Measurements from ENCODE around the gene PPIG. TPM values are rescaled to one million over a fixed set of nuclear protein-coding genes. Genes with fewer than 3 reads are reported as not detected.

Gene PPIG
- total and polyA plus RNA-seq, 7 donors = 18.9 to 52.5 (median 39.1) TPM

- ATAC-seq = no peak
- Histone ChIP-seq H3K9me3 (no peaks in the 10 kb centered on the region), H3K36me3 (ENCODE audit: insufficient read depth in 1 of 2, low read depth in 1 of 2) (peaks cover 0 to 24% of the 10 kb centered on the region in 2 donors), H3K4me1 (peaks cover 21% of the 10 kb centered on the region), H3K4me3 (no peak overlapping the region), H3K27me3 (ENCODE audit: insufficient read depth in 3 of 3, low read length in 2 of 3) (no peaks in the 10 kb centered on the region), H3K27ac (no peak overlapping the region)
- no peak for DNase-seq
- intact Hi-C loops (cut with DNase I) = no loop called here
- TF ChIP-seq CTCF (IDR thresholded peaks at IDR 0.05) = no peak
- 89 to 92% (median 91%) methylated on average over 3 of the region's 3 CpGs for WGBS, 3 donors
Measured at GRCh38 chr2:169571571-169571970, 12.6 kb upstream of the PPIG start.

GRCh38 chr2:169572189-169572588, 12.0 kb upstream of the PPIG start:
- no peak for TF ChIP-seq CTCF (IDR thresholded peaks at IDR 0.05)
- Histone ChIP-seq H3K27me3 (ENCODE audit: insufficient read depth in 3 of 3, low read length in 2 of 3) (no peaks in the 10 kb centered on the region), H3K4me3 (peak overlapping the region; percentile 83), H3K4me1 (peaks cover 21% of the 10 kb centered on the region), H3K36me3 (ENCODE audit: insufficient read depth in 1 of 2, low read depth in 1 of 2) (peaks cover 0 to 18% of the 10 kb centered on the region in 2 donors), H3K9me3 (no peaks in the 10 kb centered on the region), H3K27ac (no peak overlapping the region)
- intact Hi-C loops (cut with DNase I) = no loop called here
- ATAC-seq = no peak
- DNase-seq = no peak
- WGBS, 3 donors = 75 to 83% (median 83%) methylated on average over 1 of the region's 1 CpG

GRCh38 chr2:169572821-169573159, 11.4 kb upstream of the PPIG start:
- Histone ChIP-seq H3K4me3 (peak overlapping the region; percentile 83), H3K27me3 (ENCODE audit: insufficient read depth in 3 of 3, low read length in 2 of 3) (no peaks in the 10 kb centered on the region), H3K9me3 (no peaks in the 10 kb centered on the region), H3K4me1 (peaks cover 21% of the 10 kb centered on the region), H3K36me3 (ENCODE audit: insufficient read depth in 1 of 2, low read depth in 1 of 2) (peaks cover 0 to 13% of the 10 kb centered on the region in 2 donors), H3K27ac (no peak overlapping the region)
- WGBS, 3 donors = 10 to 22% (median 16%) methylated on average over 2 of the region's 2 CpGs
- no peak for TF ChIP-seq CTCF (IDR thresholded peaks at IDR 0.05)
- no peak for ATAC-seq
- intact Hi-C loops (cut with DNase I) = no loop called here
- no peak for DNase-seq

GRCh38 chr2:169573160-169573973, 10.8 kb upstream of the PPIG start, which contains the start of gene FASTKD1:
FASTKD1 (minus strand) TSS chr2:169573865; CDS start chr2:169572029, 1,836 bp downstream.
- Histone ChIP-seq H3K36me3 (ENCODE audit: insufficient read depth in 1 of 2, low read depth in 1 of 2) (peaks cover 0 to 7% of the 10 kb centered on the region in 2 donors), H3K4me3 (peak within 1 kb of the TSS; percentile 83), H3K4me1 (peaks cover 21% of the 10 kb centered on the region), H3K9me3 (no peaks in the 10 kb centered on the region), H3K27me3 (ENCODE audit: insufficient read depth in 3 of 3, low read length in 2 of 3) (no peaks in the 10 kb centered on the region), H3K27ac (peak within 1 kb of the TSS; percentile 67)
- DNase-seq (peak; percentile 90 to 94), ATAC-seq (peak; percentile 98 to 99 (median 99))
- TF ChIP-seq CTCF (IDR thresholded peaks at IDR 0.05) = no peak
- intact Hi-C loops (cut with DNase I) = no loop called here
- 0% methylated on average over 33 of the region's 33 CpGs for WGBS, 3 donors

All from psoas muscle (tissue), 8 donors.